HG02852 (cell line): ENCODE data around the gene ZNRF1.
A peak's percentile ranks its signal among the peaks of the same experiment; 100 is the strongest.
"Not testable (repeated sequence)": the region's sequence is repeated elsewhere in the genome, so short reads cannot be mapped to it uniquely, and the experiment has no call there.

ENCODE experiments used
- ATAC-seq: cut with Tn5 transposase; IDR thresholded peaks from one replicate; pipeline ENCODE4 v1.9.1; 2021; ENCODE audit warnings: mild to moderate bottlenecking, moderate library complexity; ENCODE audit not compliant: unreplicated experiment

The ZNRF1 gene

GRCh38 chr16:75111514-75111940 lies 112.7 kb downstream of the ZNRF1 start:
- ATAC-seq: peak; percentile 5

DNA sequence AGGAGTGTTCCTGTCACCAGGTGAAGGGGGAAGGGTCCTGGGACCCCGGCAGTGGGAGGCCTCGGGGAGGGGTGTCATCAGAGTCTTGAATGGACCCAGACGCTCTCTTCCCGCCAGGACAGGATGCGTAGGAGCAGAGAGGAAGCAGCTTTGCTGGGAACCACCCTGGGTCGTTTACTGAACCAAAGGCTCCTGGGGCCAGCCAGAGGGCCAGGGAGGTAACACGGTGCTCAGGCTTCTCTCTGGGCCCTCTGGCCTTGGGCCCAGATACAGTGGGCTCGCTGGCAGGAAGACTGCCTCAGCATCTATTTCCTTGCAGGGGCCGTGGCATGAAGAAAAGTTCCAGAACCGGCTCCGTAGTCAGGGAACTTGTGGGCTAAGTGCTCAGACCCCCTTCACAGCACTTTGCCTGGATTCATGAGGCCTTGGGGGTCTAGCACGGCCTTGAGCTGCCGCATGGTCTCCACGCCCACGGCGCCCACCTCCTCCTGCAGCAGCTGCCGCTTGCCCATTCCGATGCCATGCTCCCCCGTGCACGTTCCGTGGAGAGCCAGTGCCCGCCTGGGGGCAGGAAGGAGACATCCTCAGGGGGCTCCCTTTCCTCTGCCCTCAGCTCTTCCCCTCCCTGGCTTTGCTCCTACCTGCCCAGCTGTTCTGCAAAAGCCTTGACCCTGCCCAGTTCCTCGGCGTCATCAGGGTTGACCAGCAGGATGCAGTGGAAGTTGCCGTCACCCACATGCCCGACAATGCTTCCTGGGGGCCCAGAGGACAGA lies 113.3 kb downstream of the ZNRF1 start:
- no peak for ATAC-seq

DNA sequence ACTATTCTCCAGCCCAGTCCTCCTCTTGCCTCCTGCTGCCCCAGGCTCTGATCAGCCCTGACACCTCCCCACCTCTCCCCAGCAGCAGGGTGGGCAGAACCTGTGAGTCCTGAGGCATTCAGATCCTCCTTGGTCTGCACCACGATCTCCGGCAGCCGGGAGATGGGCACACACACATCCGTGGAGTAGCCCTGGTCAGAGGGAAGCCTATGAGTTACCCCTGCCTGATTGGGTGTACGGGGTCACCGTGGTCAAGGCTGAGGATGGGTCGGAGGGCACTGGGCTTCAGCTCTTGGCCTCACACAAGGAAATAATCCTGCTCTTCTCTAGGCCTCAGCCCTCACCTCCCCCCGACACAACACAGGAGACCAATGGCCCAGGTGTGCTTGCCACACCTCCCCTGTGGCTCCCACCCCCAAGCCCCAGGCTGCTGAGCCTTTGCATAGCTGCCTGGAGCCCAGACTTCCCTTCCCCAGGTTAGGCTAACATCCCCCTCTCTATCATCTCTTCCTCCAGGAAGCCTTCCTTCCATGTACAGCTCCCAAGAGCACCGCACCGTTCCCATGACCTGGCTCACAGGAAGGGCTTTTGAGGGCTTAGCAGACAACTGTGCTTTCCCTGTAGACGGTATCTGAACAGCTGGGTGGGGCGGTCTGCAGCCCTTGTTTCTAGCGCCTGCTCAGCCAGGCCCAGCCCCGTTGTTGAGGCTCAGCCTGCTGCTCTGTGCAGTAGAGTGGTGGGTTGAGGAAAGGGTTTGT lies 114.1 kb downstream of the ZNRF1 start:
- no peak for ATAC-seq

GRCh38 chr16:75113541-75114121 lies 114.8 kb downstream of the ZNRF1 start:
- no peak for ATAC-seq

GRCh38 chr16:75114179-75114945 lies 115.5 kb downstream of the ZNRF1 start:
- ATAC-seq: no peak

DNA sequence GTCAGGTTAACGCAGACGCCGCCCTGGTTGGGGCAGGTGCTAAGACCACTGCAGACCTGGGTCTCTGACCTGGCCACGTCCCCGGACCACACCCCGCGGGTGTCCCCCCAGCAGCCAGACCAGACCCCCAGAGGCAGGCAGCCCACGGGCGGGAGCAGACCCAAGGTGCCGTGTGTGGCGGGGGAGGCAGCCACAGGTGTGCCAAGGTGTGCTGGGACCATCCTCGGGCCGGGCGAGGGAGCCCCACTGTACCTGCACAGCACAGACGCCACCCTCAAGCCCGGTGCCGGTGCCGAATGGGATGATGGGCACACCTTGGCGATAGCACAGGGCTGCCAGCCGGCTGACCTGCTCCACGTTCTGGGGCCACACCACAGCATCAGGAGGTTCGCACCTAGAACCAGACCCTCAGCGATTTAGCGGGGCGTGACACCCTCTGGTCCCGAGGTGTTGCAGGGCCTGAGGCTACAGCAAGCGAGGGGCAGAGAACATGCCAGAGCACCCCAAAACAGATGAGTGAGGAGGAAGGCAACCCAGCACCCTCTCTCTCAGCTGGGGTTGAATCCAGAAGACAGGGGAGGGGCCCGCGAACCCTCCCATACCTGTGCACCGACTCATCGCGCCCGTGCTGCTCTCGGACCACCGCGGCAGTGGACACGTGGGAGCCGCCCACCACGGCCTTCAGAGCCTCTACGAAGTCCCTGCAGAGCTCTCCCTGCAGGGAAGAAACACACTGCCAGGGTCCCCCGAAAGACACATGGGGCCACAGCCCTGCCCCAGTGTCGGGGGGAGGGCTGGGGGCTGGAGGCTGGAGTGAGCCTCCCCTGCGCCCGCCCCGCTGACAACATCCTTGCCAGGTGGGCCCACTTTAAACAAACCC lies 116.4 kb downstream of the ZNRF1 start:
- ATAC-seq: no peak

DNA sequence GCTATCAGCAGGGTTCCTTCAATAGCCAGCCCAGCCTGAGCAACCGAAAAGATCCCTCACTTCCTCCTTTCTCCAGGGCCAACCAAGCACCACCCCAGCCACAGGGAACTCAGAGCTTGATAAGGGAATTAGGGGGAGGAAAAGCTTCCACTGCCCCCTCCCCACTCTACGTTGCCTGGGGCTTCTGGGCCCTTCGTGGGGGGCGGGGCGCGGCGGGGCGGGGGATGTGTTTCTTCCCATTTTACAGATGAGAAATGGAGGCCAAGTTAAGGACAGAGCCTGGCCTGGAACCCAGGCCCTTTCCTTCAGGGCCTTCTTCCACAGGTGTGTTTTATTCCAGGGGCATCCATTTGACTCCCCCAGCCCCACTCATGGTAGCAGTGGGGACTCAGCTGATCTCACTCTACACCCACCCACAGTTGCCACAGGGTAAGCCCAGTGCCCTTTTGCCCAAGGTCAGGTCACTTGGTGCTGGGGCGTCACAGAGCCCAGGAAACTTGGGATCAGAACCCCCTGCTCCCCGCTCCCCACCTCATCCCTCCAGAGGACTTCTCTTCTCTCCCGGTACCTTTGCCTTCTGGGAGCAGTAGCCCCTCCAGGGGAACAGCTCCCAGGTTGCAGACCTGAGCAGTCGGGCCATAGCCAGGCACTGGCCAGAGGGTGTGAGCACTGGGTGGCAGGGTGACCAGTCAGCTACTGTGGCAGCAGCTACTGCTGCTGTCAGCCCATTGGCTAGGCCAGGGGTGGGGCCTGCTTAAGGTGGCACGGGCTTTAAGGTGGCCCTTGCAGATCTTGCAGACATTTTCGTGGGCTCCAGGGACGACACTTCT lies 117.5 kb downstream of the ZNRF1 start, which contains the start of gene LDHD:
Gene LDHD, minus strand, starts transcription at position 700 of the 830 bp plus-strand sequence. Its CDS starts 60 bp downstream, at position 640.
- no peak for ATAC-seq

- no peak for ATAC-seq
These were observed 118.1 kb downstream of the ZNRF1 start for GRCh38 chr16:75116911-75117245.

DNA sequence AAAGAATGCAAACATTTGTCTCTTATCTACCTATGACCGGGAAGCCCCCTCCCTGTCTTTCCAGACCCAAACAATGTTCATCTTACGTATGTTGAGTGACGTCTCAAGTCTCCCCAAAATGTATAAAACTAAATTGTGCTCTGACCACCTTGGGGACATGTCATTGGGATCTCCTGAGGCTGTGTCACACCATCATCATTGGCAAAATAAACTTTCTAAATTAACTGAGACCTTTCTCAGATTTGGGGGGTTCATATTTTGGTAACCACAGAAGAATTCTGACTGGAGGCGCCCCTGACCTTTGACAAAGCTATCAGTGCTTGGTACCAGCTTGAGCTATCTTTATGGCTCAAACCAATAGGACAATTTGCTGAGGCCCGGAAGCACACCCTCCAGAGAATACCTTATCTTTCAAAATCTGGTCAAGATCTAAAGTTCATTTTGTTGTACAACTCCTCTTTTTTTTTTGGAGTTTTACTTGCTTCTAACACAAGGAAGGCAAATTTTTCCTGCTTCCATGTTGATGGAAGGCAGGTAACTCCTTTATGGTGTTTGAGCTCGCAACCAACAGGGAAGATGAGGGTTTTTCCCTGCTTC lies 120.2 kb downstream of the ZNRF1 start:
- ATAC-seq: no peak

DNA sequence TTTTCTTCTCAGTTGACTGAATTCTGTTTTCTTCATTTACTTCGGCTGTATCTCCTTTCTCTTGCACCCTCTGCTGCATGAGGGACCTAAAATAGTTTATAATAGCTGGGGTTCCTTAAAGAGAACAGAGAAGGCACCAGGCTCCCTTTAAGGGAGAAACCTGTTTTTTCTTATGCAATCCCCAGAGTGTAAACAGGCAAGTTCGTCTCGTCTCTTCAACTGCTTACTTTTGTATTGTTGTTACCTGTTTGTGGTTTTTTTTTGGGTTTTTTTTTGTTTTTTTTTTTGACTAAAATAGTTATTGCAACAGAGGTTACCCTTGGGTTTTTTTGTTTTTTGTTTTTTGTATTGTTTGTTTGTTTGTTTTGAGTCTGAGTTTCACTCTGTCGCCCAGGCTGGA lies 121.4 kb downstream of the ZNRF1 start:
- no peak for ATAC-seq

DNA sequence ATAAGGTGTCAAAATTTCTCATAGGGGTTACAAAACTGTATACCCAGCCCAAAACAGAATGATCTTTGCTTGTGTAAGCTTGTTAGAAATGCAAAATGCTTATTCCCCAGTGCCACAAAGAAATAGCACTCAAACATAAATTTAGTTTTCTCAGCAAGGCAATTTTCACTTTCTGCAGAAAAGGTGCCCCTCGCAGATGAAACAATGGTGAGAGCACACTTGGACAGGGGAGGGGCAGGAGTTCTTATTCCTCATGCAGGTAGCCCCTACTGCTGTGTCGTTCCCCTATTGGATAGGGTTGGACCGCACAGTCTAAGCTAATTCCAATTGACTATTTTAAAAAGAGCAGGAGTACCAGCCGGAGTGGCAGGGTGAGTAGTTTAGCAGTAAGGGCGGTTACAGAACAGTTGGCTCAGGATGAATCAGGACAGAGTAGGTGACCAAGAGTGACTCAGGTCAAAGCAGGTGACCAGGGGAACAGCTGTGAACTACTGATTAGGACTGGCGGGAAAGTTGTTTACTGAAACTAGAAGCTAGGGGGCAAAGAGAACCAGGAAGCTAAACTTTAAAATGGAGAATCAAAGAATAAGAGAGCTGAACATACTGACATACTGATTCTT lies 123.2 kb downstream of the ZNRF1 start:
- no peak for ATAC-seq

- no peak for ATAC-seq
These were observed 123.8 kb downstream of the ZNRF1 start for GRCh38 chr16:75122609-75123008.

DNA sequence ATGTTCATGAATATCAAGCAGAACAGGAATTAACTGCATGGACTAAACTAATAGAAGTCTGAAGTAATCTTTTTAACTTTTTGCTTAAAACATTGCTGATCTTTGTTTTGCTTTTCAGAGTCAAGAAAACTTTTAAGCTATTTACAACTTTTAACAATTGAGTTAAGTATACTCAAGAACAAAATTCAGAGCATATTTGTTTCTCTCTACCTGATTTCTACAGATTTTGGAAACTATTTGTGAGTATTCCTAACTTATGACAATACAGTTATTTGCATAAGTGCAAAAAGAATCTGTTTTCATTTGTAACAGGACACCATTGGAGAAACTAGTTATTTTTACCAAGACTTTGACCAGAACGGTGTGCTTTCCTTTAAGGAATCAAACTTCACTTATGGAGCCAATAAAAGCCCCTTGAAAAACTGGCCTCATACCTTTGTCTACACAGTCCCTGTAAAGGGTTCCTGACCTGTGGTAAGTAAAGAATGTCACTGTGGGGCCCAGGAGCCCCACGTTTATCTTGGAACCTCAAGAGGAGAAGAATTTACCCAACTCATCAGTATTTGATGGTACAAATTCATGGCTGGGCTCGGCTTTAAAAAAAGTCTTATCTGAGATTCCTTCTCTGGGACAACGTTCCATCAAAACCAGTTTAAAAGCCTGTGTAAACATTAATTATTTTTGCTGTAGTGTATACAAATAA lies 129.0 kb downstream of the ZNRF1 start:
- ATAC-seq: no peak

- not testable (repeated sequence) for ATAC-seq
These were observed 130.8 kb downstream of the ZNRF1 start for GRCh38 chr16:75129421-75130149.

DNA sequence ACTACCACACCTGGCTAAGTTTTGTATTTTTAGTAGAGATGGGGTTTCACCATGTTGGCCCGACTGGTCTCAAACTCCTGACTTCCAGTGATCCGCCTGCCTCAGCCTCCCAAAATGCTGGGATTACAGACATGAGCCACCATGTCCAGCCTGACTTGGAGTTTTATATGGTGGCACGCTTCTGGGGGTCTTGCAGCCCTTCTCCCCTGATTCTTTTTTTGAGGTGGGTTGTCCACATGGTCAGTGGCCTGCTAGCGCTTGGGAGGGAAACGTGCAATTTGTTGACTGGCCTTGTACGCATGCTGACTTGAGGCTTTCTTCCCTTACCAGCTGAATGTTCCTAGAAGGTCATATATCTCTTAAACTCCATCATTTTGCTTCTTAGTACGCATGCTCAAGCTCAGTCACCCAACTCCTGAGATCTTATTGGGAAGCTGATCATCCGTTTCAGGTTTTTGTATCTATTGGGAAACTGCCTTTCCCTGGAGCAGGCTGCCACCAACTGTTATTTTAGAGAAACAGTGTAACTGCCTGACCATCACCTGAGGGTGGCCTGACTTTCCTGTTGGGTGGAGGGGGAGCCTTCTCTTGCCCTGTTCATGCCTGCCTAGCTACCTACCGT lies 131.4 kb downstream of the ZNRF1 start:
- no peak for ATAC-seq

- no peak for ATAC-seq
These were observed 132.3 kb downstream of the ZNRF1 start for GRCh38 chr16:75131081-75131480.

GRCh38 chr16:75138233-75138632 lies 139.4 kb downstream of the ZNRF1 start:
- ATAC-seq: no peak
